OCI-LY1 (cell line): ENCODE data around the gene MED22.

ENCODE experiments used
- EZH2 ChIP-seq: fragments of 200-600 bp; sonication (generic), shearing (Covaris generic); IDR thresholded peaks from 2 replicates; pipeline ENCODE4 v1.8.0; 2017; ENCODE audit warnings: borderline replicate concordance, mixed run types, mild to moderate bottlenecking, antibody characterized with exemption, low read length, moderate library complexity, mixed read lengths
- TF ChIP-seq, protein P1 (sequence below): fragments of 200-600 bp; sonication (generic), shearing (Covaris generic); IDR thresholded peaks from 2 replicates; pipeline ENCODE4 v1.5.1; 2017; ENCODE audit warnings: mild to moderate bottlenecking, antibody characterized with exemption, low read length, moderate library complexity, mixed read lengths

- TF ChIP-seq, protein P1, sequence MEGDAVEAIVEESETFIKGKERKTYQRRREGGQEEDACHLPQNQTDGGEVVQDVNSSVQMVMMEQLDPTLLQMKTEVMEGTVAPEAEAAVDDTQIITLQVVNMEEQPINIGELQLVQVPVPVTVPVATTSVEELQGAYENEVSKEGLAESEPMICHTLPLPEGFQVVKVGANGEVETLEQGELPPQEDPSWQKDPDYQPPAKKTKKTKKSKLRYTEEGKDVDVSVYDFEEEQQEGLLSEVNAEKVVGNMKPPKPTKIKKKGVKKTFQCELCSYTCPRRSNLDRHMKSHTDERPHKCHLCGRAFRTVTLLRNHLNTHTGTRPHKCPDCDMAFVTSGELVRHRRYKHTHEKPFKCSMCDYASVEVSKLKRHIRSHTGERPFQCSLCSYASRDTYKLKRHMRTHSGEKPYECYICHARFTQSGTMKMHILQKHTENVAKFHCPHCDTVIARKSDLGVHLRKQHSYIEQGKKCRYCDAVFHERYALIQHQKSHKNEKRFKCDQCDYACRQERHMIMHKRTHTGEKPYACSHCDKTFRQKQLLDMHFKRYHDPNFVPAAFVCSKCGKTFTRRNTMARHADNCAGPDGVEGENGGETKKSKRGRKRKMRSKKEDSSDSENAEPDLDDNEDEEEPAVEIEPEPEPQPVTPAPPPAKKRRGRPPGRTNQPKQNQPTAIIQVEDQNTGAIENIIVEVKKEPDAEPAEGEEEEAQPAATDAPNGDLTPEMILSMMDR, result no peak
- no peak for TF ChIP-seq EZH2
Measured at GRCh38 chr9:133349965-133350616, 2.2 kb upstream of the MED22 start.
